Smooth muscle cell (in vitro differentiated cells): Measurements from ENCODE around the gene TMEM109. TPM values are rescaled to one million over a fixed set of nuclear protein-coding genes. Genes with fewer than 3 reads are reported as not detected.

ENCODE experiments used
- DNase-seq: peaks from one replicate; lab custom pipeline; 2025; ENCODE audit not compliant: unreplicated experiment; lab: John Stamatoyannopoulos, UW
- H2AFZ ChIP-seq: fragments of 200-600 bp; sonication (generic); 2 replicates; pipeline ENCODE4 v1.6.0; 2016; ENCODE audit warnings: antibody characterized with exemption, low read depth, mild to moderate bottlenecking
- H3F3A ChIP-seq: fragments of 200-600 bp; sonication (generic); 2 replicates; pipeline ENCODE4 v1.6.0; 2017; ENCODE audit warnings: antibody characterized with exemption, low read depth
- H3K27ac ChIP-seq: fragments of 200-600 bp; sonication (generic); 2 replicates; pipeline ENCODE4 v1.5.1; 2016; ENCODE audit warnings: low read depth, mild to moderate bottlenecking
- H3K27me3 ChIP-seq: fragments of 200-600 bp; sonication (generic); 2 replicates; pipeline ENCODE4 v1.6.1; 2016; ENCODE audit warnings: low read depth, mild to moderate bottlenecking
- H3K36me3 ChIP-seq: fragments of 200-600 bp; sonication (generic); 2 replicates; pipeline ENCODE4 v1.5.1; 2016; ENCODE audit warnings: low read depth
- H3K4me1 ChIP-seq: fragments of 200-600 bp; sonication (generic); 2 replicates; pipeline ENCODE4 v1.5.1; 2016; ENCODE audit warnings: low read depth
- H3K4me2 ChIP-seq: fragments of 200-600 bp; sonication (generic); 2 replicates; pipeline ENCODE4 v1.6.0; 2016; ENCODE audit warnings: mild to moderate bottlenecking
- H3K4me3 ChIP-seq: fragments of 200-600 bp; sonication (generic); 2 replicates; pipeline ENCODE4 v1.5.1; 2016; ENCODE audit warnings: mild to moderate bottlenecking
- H3K79me2 ChIP-seq: fragments of 200-600 bp; sonication (generic); 2 replicates; pipeline ENCODE4 v1.6.0; 2016; ENCODE audit warnings: low read depth, mild to moderate bottlenecking
- H3K9ac ChIP-seq: fragments of 200-600 bp; sonication (generic); 2 replicates; pipeline ENCODE4 v1.6.0; 2016; ENCODE audit warnings: low read depth
- H3K9me3 ChIP-seq: fragments of 200-600 bp; sonication (generic); replicated peaks from 2 replicates; pipeline ENCODE4 v1.5.1; 2016; ENCODE audit warnings: low read depth
- H4K20me1 ChIP-seq: fragments of 200-600 bp; sonication (generic); 2 replicates; pipeline ENCODE4 v1.6.0; 2016; ENCODE audit warnings: low read depth
- CTCF ChIP-seq: fragments of 200-600 bp; sonication (generic); IDR thresholded peaks from 2 replicates; pipeline ENCODE4 v1.5.1; 2017; ENCODE audit warnings: borderline replicate concordance, mild to moderate bottlenecking, antibody characterized with exemption; ENCODE audit not compliant: insufficient read depth, poor library complexity, severe bottlenecking
- WGBS: methylation state at CpG from one replicate; pipeline ENCODE4 v1.1.7; 2016; ENCODE audit warnings: low lambda C conversion rate; 5-methylcytosine and 5-hydroxymethylcytosine counted together
- polyA plus RNA-seq: library from polyadenylated mRNA; unstranded; fragments of >200 nt; fragmentation: Nextera tagmentation; extraction: Ambion mirVana; gene quantifications from 2 replicates; pipeline ENCODE4 v1.2.1, GENCODE V29; 2016
- total RNA-seq: library from RNA; depleted of rRNA; stranded (reverse); fragments of >200 nt; gene quantifications from 2 replicates; pipeline ENCODE4 v1.2.3, GENCODE V29; 2014

Gene TMEM109
- total and polyA plus RNA-seq, 2 experiments from 2014 or later: 19.8 to 107 TPM

GRCh38 chr11:60870276-60870675 lies 43.7 kb upstream of the TMEM109 start:
- Histone ChIP-seq H3K9ac (no peak overlapping the region), H2AFZ (no peak overlapping the region), H3K9me3 (no peaks in the 10 kb centered on the region), H3K27me3 (no peaks in the 10 kb centered on the region), H3K4me2 (no peak overlapping the region), H3K4me3 (no peak overlapping the region), H3F3A (no peaks in the 10 kb centered on the region), H3K4me1 (no peaks in the 10 kb centered on the region), H3K79me2 (no peaks in the 10 kb centered on the region), H3K27ac (no peak overlapping the region), H3K36me3 (no peaks in the 10 kb centered on the region), H4K20me1 (no peaks in the 10 kb centered on the region)
- TF ChIP-seq CTCF: no peak
- WGBS: 63% methylated on average over 3 of the region's 3 CpGs
- no peak for DNase-seq

GRCh38 chr11:60870733-60871377 lies 43.1 kb upstream of the TMEM109 start:
- DNase-seq: no peak
- no peak overlapping the region for H3K27ac ChIP-seq
- no peak overlapping the region for H3K4me3 ChIP-seq
- no peaks in the 10 kb centered on the region for H4K20me1 ChIP-seq
- no peak for TF ChIP-seq CTCF
- 91% methylated on average over 13 of the region's 13 CpGs for WGBS
- no peaks in the 10 kb centered on the region for H3F3A ChIP-seq
- H3K9me3 ChIP-seq: no peaks in the 10 kb centered on the region
- no peaks in the 10 kb centered on the region for H3K4me1 ChIP-seq
- no peaks in the 10 kb centered on the region for H3K79me2 ChIP-seq
- H3K27me3 ChIP-seq: no peaks in the 10 kb centered on the region
- H2AFZ ChIP-seq: no peak overlapping the region
- no peak overlapping the region for H3K4me2 ChIP-seq
- H3K36me3 ChIP-seq: no peaks in the 10 kb centered on the region
- no peak overlapping the region for H3K9ac ChIP-seq

GRCh38 chr11:60871378-60872061 lies 42.4 kb upstream of the TMEM109 start:
- no peak overlapping the region for H3K4me3 ChIP-seq
- no peak for DNase-seq
- no peaks in the 10 kb centered on the region for H3K27me3 ChIP-seq
- no peaks in the 10 kb centered on the region for H3K79me2 ChIP-seq
- H3F3A ChIP-seq: no peaks in the 10 kb centered on the region
- no peaks in the 10 kb centered on the region for H3K36me3 ChIP-seq
- H3K27ac ChIP-seq: no peak overlapping the region
- H4K20me1 ChIP-seq: no peaks in the 10 kb centered on the region
- 95% methylated on average over 7 of the region's 7 CpGs for WGBS
- H3K4me2 ChIP-seq: no peak overlapping the region
- H3K4me1 ChIP-seq: no peaks in the 10 kb centered on the region
- no peak for TF ChIP-seq CTCF
- no peak overlapping the region for H2AFZ ChIP-seq
- H3K9ac ChIP-seq: no peak overlapping the region
- H3K9me3 ChIP-seq: no peaks in the 10 kb centered on the region
